ENCODE results near the gene MIDN.
A peak's percentile ranks its signal among the peaks of the same experiment; 100 is the strongest.

MIDN gene

DNA sequence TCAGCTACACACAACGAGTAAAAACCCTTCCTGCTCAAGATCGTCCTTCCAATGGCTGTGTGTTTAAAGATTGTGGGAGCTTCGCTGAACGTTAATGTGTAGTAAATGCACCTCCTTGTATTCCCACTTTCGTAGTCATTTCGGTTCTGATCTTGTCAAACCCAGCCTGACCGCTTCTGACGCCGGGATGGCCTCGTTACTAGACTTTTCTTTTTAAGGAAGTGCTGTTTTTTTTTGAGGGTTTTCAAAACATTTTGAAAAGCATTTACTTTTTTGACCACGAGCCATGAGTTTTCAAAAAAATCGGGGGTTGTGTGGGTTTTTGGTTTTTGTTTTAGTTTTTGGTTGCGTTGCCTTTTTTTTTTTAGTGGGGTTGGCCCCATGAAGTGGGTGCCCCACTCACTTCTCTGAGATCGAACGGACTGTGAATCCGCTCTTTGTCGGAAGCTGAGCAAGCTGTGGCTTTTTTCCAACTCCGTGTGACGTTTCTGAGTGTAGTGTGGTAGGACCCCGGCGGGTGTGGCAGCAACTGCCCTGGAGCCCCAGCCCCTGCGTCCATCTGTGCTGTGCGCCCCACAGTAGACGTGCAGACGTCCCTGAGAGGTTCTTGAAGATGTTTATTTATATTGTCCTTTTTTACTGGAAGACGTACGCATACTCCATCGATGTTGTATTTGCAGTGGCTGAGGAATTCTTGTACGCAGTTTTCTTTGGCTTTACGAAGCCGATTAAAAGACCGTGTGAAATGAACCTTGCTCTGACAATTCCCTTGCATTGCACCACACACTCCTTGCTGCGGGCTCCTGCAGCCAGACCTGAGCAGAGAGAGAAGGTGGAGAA, 24.3 kb downstream of the MIDN start:
- H3K27me3 ChIP-seq (ENCODE audit: insufficient read depth, insufficient read length), result peaks cover 9% of the 10 kb centered on the region
- TF ChIP-seq YY1 (IDR thresholded peaks at IDR 0.05; ENCODE audit: insufficient read depth, insufficient read length) (no peak), ZNF274 (IDR thresholded peaks at IDR 0.05; ENCODE audit: low read depth, low read length) (no peak)
- peaks cover 68% of the 10 kb centered on the region for H3K36me3 ChIP-seq (ENCODE audit: insufficient read depth, insufficient read length, low read length)
- DNase-seq (ENCODE audit: low read depth, low spot score), result no peak
- peak overlapping the region; percentile 100 for H3K9ac ChIP-seq (ENCODE audit: insufficient read length, low read depth)
- no peak overlapping the region for H3K4me3 ChIP-seq (ENCODE audit: insufficient read length, low read depth)
- peaks cover 43% of the 10 kb centered on the region for H3K4me1 ChIP-seq (ENCODE audit: insufficient read depth, insufficient read length)
- H3K9me3 ChIP-seq (ENCODE audit: insufficient read depth, low read length), result no peaks in the 10 kb centered on the region

- Histone ChIP-seq H3K9ac (ENCODE audit: insufficient read length, low read depth) (peak overlapping the region; percentile 99), H3K4me1 (ENCODE audit: insufficient read depth, insufficient read length) (peaks cover 36% of the 10 kb centered on the region), H3K27me3 (ENCODE audit: insufficient read depth, insufficient read length) (peaks cover under 1% of the 10 kb centered on the region), H3K36me3 (ENCODE audit: insufficient read depth, insufficient read length, low read length) (peaks cover 75% of the 10 kb centered on the region), H3K9me3 (ENCODE audit: insufficient read depth, low read length) (no peaks in the 10 kb centered on the region), H3K4me3 (ENCODE audit: insufficient read length, low read depth) (no peak overlapping the region)
- no peak for TF ChIP-seq YY1 (IDR thresholded peaks at IDR 0.05; ENCODE audit: insufficient read depth, insufficient read length)
- TF ChIP-seq SUZ12 (IDR thresholded peaks at IDR 0.05; ENCODE audit: extremely low read depth, insufficient read depth, insufficient read length), result no peak
- TF ChIP-seq ZNF274 (IDR thresholded peaks at IDR 0.05; ENCODE audit: low read depth, low read length), result no peak
- no peak for DNase-seq (ENCODE audit: low read depth, low spot score)
Measured at GRCh38 chr19:1273263-1274041, 25.1 kb downstream of the MIDN start.

DNA sequence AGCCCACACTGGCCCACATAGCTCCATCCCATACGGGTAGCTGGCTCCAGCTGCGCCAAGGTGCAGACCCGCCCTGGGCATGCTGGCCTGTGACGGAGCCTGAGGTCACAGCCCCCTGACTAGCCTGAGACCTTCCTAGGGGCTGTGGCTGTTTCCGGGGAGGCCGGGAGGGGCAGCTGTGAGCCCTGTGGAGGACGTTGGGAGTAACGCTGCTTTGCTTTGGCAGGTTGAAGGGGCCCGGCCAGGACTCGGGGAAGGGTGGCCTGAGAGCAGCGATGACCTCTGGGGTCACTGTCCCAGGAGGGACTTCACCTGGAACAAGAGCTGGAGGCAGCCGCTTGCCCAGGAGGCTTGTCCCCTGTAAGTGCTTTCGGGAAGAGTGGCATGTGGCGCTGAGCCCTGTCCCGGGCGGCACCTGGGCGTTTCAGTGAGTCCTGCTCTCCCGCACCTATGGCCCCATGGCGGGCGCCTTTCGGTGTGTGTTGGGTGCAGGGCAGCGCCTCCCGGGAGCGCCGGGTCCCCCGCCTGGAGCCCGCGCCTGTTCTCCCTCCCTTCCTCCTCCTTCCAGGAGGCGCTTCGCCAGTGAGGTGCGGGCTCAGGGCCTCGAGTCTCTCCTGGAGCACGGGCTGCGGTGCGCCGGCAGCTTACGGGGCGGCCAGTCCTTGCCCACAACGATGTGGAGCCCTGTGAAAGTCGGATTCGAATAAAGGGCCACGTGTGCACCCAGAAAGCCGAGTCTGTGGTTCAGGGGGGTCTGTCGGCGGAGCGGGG, 25.9 kb downstream of the MIDN start:
- peaks cover 83% of the 10 kb centered on the region for H3K36me3 ChIP-seq (ENCODE audit: insufficient read depth, insufficient read length, low read length)
- no peak for DNase-seq (ENCODE audit: low read depth, low spot score)
- H3K4me1 ChIP-seq (ENCODE audit: insufficient read depth, insufficient read length), result peaks cover 32% of the 10 kb centered on the region
- TF ChIP-seq ZNF274 (IDR thresholded peaks at IDR 0.05; ENCODE audit: low read depth, low read length) (no peak), SUZ12 (IDR thresholded peaks at IDR 0.05; ENCODE audit: extremely low read depth, insufficient read depth, insufficient read length) (no peak), YY1 (IDR thresholded peaks at IDR 0.05; ENCODE audit: insufficient read depth, insufficient read length) (no peak)
- no peaks in the 10 kb centered on the region for H3K9me3 ChIP-seq (ENCODE audit: insufficient read depth, low read length)
- no peaks in the 10 kb centered on the region for H3K27me3 ChIP-seq (ENCODE audit: insufficient read depth, insufficient read length)
- H3K9ac ChIP-seq (ENCODE audit: insufficient read length, low read depth), result peak overlapping the region; percentile 99
- peak overlapping the region; percentile 97 for H3K4me3 ChIP-seq (ENCODE audit: insufficient read length, low read depth)

DNA sequence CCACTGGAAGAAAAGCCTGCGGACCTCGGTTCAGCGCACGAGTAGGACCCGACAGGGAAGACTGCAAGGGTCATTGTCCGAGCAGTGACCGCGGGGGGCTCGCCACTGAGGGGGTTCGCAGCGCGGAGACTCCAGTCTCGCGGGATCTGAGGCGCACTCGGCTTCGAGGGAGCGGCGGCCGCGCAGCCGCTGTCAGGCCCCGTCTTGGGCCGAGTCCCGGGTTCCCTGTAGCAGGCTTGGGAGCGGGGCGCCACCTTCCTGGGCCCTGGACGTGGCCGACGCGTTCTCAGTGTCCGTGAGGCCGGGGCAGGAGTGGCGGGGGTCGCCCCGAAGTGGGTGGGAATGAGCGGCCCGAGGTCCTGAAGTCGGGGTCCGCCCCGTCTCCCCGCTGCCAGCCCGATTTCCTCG, 26.5 kb downstream of the MIDN start:
- Histone ChIP-seq H3K9me3 (ENCODE audit: insufficient read depth, low read length) (no peaks in the 10 kb centered on the region), H3K4me3 (ENCODE audit: insufficient read length, low read depth) (peak overlapping the region; percentile 97), H3K27me3 (ENCODE audit: insufficient read depth, insufficient read length) (no peaks in the 10 kb centered on the region), H3K36me3 (ENCODE audit: insufficient read depth, insufficient read length, low read length) (peaks cover 86% of the 10 kb centered on the region), H3K9ac (ENCODE audit: insufficient read length, low read depth) (peak overlapping the region; percentile 99), H3K4me1 (ENCODE audit: insufficient read depth, insufficient read length) (peaks cover 35% of the 10 kb centered on the region)
- no peak for TF ChIP-seq YY1 (IDR thresholded peaks at IDR 0.05; ENCODE audit: insufficient read depth, insufficient read length)
- DNase-seq (ENCODE audit: low read depth, low spot score), result no peak

DNA sequence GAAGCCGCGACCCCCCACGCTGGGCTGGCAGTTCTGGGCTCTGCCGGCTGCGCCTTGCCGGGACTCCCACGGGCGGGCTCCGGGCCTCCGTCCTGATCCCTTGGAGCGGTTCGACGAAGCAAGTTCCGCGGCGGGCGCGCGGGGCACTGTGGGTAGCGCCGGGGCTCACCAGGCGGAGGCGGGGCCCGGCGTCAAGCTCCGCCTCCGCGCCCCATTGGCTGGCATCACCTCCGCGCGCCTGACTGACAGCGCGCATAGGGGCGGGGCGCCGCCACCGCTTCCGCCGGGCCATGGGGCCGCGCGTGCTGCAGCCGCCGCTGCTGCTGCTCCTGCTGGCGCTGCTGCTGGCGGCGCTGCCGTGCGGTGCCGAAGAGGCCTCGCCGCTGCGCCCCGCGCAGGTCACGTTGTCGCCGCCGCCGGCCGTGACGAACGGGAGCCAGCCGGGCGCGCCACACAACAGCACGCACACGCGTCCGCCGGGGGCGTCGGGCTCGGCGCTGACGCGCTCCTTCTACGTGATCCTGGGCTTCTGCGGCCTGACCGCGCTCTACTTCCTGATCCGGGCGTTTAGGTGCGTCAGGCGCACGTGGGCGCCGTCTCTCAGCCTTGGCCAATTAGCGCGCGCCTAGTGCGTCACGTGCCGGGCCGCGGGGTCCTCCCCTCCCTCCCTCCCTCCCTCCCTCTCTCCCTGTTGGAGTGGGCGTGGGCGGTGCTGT, 27.0 kb downstream of the MIDN start, which contains the start of gene FAM174C:
FAM174C (plus strand) TSS at position 271 of the 716 bp plus-strand sequence; CDS start at position 291, 20 bp downstream.
- DNase-seq (ENCODE audit: low read depth, low spot score), result peak; percentile 97
- peak within 1 kb of the TSS; percentile 97 for H3K4me3 ChIP-seq (ENCODE audit: insufficient read length, low read depth)
- H3K9ac ChIP-seq (ENCODE audit: insufficient read length, low read depth), result peak within 1 kb of the TSS; percentile 99
- no peaks in the 10 kb centered on the region for H3K9me3 ChIP-seq (ENCODE audit: insufficient read depth, low read length)
- peaks cover 35% of the 10 kb centered on the region for H3K4me1 ChIP-seq (ENCODE audit: insufficient read depth, insufficient read length)
- no peaks in the 10 kb centered on the region for H3K27me3 ChIP-seq (ENCODE audit: insufficient read depth, insufficient read length)
- TF ChIP-seq SUZ12 (IDR thresholded peaks at IDR 0.05; ENCODE audit: extremely low read depth, insufficient read depth, insufficient read length) (no peak), ZNF274 (IDR thresholded peaks at IDR 0.05; ENCODE audit: low read depth, low read length) (no peak), YY1 (IDR thresholded peaks at IDR 0.05; ENCODE audit: insufficient read depth, insufficient read length) (no peak)
- H3K36me3 ChIP-seq (ENCODE audit: insufficient read depth, insufficient read length, low read length), result peaks cover 86% of the 10 kb centered on the region

DNA sequence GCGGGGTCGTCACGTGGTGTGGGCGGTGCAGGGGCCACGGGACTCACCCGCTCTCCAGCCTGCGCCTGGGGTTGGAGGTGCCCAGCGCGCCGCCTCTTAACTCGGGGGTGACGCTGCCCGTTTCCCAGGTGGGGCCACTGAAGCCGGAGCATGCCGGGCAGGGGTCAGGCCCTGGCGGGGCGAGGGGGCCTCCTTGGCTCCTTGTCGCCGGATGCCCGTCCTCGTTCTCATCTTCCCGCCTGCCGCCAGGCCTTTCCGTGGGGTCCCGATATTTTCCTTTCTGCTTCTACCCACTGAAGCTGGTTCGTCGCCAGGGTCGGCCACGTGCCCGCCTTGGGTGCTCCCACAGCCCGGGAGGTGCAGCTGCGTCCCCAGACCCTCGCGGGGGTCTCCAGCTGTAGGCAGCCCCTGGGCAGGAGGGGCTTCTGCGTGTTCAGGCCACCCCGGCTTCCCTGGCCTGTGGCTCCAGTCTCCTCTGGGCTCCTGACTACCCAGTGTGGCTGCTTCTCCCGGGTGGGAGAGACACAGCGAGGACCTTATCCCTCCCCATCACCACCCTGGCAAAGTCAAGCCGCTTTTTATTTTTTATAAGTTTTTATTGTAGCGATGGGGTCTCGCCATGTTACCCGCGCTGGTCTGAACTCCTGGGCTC, 27.7 kb downstream of the MIDN start:
- TF ChIP-seq YY1 (IDR thresholded peaks at IDR 0.05; ENCODE audit: insufficient read depth, insufficient read length) (no peak), SUZ12 (IDR thresholded peaks at IDR 0.05; ENCODE audit: extremely low read depth, insufficient read depth, insufficient read length) (no peak), ZNF274 (IDR thresholded peaks at IDR 0.05; ENCODE audit: low read depth, low read length) (no peak)
- Histone ChIP-seq H3K36me3 (ENCODE audit: insufficient read depth, insufficient read length, low read length) (peaks cover 85% of the 10 kb centered on the region), H3K27me3 (ENCODE audit: insufficient read depth, insufficient read length) (no peaks in the 10 kb centered on the region), H3K9ac (ENCODE audit: insufficient read length, low read depth) (peak overlapping the region; percentile 98), H3K4me3 (ENCODE audit: insufficient read length, low read depth) (peak overlapping the region; percentile 97), H3K4me1 (ENCODE audit: insufficient read depth, insufficient read length) (peaks cover 31% of the 10 kb centered on the region), H3K9me3 (ENCODE audit: insufficient read depth, low read length) (no peaks in the 10 kb centered on the region)
- no peak for DNase-seq (ENCODE audit: low read depth, low spot score)
